OCI-LY1 (cell line): ENCODE measurements around the gene ITGAE.

Experiments used
- EZH2 ChIP-seq: fragments of 200-600 bp; sonication (generic), shearing (Covaris generic); IDR thresholded peaks from 2 replicates; pipeline ENCODE4 v1.8.0; 2017; ENCODE audit warnings: borderline replicate concordance, mixed run types, mild to moderate bottlenecking, antibody characterized with exemption, low read length, moderate library complexity, mixed read lengths
- TF ChIP-seq, protein P1 (sequence below): fragments of 200-600 bp; sonication (generic), shearing (Covaris generic); IDR thresholded peaks from 2 replicates; pipeline ENCODE4 v1.5.1; 2017; ENCODE audit warnings: mild to moderate bottlenecking, antibody characterized with exemption, low read length, moderate library complexity, mixed read lengths

DNA sequence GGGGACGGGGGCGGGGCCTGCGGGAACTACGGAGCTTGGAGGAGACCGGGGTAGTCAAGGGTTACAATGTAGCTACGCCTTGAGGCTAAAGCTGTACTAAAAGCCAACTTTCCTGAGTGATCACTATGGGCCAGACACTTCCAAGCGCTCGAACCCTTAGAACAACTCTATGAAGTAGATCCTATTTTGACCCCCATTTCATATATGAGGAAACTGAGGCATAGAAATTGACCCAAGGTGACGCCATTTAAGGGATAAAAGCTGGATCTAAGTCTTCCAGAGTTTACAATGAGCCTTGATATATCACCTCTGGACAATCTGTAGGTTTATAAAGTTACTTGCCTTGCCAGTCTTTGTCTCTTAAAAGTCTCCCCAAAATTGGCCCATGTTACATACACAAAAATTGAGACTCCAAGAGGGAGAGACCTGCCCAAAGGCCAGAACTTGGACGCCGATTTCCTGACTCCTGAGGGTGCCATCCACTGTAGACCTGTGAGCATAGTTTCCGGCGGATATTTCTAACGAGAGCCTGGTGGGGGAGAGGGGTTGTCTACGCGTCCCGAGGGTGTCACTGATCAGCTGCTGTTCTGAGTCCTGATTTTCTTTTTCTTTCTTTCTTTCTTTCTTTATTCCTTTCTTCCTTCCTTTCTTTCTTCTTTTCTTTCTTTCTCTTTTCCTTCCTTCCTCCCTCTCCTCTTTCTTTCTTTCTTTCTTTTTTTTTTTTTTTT lies 45.6 kb upstream of the ITGAE start:
- TF ChIP-seq, protein P1, sequence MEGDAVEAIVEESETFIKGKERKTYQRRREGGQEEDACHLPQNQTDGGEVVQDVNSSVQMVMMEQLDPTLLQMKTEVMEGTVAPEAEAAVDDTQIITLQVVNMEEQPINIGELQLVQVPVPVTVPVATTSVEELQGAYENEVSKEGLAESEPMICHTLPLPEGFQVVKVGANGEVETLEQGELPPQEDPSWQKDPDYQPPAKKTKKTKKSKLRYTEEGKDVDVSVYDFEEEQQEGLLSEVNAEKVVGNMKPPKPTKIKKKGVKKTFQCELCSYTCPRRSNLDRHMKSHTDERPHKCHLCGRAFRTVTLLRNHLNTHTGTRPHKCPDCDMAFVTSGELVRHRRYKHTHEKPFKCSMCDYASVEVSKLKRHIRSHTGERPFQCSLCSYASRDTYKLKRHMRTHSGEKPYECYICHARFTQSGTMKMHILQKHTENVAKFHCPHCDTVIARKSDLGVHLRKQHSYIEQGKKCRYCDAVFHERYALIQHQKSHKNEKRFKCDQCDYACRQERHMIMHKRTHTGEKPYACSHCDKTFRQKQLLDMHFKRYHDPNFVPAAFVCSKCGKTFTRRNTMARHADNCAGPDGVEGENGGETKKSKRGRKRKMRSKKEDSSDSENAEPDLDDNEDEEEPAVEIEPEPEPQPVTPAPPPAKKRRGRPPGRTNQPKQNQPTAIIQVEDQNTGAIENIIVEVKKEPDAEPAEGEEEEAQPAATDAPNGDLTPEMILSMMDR = no peak
- no peak for TF ChIP-seq EZH2
